HG03378 (cell line): ENCODE results near the gene HSPBP1.
"Not testable (repeated sequence)": the region's sequence is repeated elsewhere in the genome, so short reads cannot be mapped to it uniquely, and the experiment has no call there.

Experiments
- ATAC-seq: cut with Tn5 transposase; IDR thresholded peaks from one replicate; pipeline ENCODE4 v1.9.1; 2021; ENCODE audit warnings: mild to moderate bottlenecking, moderate library complexity; ENCODE audit not compliant: unreplicated experiment

HSPBP1 gene, protein sequence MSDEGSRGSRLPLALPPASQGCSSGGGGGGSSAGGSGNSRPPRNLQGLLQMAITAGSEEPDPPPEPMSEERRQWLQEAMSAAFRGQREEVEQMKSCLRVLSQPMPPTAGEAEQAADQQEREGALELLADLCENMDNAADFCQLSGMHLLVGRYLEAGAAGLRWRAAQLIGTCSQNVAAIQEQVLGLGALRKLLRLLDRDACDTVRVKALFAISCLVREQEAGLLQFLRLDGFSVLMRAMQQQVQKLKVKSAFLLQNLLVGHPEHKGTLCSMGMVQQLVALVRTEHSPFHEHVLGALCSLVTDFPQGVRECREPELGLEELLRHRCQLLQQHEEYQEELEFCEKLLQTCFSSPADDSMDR

DNA sequence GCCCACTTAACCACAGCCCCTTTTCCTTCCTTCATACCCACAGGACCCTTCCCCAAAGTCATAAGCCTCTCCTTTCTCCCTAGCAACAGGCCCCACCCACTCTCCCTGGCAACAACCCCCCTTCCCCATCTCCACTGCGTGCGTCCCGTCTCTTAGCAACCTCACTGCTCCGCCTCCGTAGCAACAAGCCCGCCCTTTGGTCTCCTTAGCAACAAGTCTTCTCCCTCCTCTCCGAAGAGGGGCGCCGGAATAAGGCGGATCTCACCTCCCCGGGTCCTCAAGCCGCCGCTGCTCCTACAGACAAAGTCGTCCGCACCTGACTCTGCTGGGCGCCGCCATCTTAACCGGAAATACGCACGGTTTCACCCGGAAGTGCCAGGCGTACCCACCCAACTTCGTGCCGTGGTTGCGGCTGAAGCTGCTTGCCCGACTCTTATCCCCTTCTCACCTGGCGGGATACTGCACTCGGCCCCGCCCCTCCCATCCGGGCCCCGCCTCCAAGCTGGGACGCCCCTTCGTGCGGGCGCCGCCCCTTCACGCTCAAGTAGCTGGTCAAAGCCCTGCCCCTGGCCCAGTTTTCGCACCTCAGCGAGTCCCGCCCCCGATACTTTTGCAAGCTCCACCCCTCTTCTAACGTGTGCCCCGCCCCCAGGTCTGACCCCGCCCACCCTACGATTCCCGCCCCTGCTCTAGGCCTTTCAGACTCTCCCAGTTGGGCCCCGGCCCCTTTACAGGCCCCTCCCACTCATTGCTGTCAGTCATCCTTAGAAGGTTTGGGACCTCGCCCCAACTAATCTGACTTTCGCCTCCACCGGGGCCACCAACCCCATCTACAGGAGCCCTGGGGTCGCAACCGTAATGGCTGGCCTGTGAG, at the start of gene HSPBP1:
Gene HSPBP1 (minus strand): TSS at position 341 of the 874 bp plus-strand sequence. CDS start 502 bp downstream, outside the sequence.
- ATAC-seq = peak; percentile 63

DNA sequence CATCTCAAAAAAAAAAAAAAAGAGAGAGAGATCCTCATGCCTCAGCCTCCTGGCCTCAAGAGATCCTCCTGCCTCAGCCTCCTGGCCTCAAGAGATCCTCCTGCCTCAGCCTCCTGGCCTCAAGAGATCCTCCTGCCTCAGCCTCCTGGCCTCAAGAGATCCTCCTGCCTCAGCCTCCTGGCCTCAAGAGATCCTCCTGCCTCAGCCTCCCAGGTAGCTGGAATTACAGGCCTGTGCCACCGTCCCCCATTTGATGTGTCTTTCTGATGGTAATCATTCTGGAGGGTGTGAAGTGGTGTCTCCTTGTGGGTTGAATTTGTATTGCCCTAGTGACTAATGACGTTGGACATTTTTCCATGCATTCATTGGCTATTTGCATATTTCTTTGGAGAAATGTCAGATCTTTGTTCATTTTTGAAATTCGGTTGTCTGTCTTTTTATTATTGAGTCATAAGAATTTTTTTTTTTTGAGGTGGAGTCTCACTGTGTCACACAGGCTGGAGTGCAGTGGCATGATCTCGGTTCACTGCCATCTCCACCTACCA, 48.9 kb upstream of the HSPBP1 start:
- ATAC-seq = not testable (repeated sequence)

DNA sequence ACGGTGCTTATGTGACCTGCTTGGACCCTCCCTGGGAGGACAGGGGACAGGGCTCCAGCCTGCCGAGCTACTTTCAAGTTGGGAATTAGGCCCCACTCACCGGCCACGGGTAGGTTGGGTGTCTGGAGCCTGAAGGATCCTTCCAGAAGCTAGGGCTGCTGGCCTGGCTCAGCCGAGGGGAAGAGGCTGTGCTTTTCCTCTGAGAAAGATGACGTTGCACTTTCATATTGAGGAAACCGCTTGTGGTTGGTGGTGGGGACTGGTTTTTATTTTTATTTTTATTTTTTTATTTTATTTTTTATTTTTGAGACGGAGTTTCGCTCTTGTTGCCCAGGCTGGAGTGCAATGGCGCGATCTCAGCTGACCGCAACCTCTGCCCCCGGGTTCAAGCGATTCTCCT, 45.3 kb upstream of the HSPBP1 start, which contains the start of gene TMEM150B:
Gene TMEM150B (minus strand): TSS at position 170 of the 400 bp plus-strand sequence. CDS start 4,305 bp downstream, outside the sequence.
- no peak for ATAC-seq

DNA sequence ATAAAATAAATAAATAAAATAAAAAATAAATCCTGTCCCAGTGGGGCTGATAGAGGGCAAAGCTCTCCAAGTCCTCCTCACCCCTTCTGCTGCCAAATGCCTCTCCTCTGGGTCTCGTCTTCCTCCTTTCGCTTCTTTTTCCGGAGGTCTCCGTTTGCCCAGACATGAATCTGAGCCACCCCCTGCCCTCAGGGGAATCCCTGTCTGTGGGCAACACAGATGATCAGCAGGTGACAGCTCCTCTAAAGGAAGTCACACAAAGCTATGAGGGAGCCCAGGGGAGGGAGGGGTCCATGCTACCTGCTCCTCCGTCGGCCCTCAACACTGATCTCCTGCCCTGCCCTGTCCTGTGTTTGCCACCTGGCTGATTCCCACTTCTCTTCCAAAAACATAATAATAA, 44.8 kb upstream of the HSPBP1 start:
- no peak for ATAC-seq

DNA sequence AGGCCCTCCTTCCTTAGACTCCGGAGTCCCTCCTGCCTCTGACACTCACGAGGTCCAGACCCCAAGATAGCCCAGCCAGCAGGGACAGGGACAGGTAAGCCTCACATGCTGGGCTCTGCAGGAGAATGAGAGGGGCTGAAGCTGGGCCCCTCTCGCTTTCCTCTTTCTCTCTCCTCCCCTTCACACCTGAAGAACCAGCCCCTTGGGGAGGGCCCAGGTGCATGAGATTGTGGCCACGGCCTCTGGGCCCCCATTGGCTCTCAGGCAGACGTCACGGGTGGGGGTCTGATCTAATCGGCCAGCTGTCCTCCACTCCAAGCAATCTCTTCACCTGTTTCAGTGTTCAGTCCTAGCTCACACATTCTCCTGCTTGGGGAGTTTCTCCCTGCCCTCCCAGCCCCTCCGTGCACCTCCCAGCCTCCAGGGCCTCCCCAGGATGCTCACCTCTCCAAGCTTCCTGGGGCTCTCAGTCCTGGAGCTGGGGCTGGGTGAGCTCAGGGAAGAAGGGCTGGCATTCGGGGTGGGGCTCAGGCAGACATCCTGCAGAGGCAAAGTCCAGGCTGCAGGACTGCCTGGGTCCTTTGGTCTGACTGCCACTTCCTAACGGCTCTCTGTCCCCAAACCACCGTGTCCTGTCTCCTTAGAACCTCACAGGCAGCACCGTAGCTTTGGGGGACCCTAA, 42.4 kb upstream of the HSPBP1 start:
- no peak for ATAC-seq

DNA sequence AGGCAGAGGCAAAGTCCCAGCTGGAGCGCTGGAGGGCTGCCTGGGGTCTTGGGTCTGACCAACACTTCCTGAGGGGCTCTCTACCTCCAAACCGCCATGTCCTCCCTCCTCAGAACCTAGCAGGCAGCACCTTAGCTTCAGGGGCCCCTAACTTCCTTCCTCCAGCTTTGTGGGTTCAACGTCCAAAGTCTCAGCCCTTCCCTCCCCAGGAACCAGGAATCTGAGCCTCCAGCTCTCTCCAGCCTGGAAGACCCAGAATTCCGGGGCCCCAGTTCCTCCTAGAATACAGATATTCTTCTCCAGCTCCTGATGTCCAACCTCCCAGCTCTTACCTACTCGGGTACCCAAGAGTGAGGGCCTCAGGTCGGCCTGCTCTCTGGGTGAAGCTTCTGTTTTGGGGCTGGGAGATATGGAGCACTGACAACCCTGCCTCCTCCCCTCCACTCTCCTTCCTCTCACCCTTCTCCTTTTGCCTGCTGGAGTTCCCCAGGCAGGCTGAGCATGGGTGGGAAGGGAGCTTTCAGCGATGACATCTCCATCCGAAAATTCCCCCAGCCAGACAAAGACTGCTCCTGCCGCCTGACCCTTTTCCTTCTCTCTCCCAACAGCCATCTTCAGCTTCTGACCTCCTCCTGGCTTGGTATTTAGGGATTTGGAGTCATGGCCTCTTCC, 41.7 kb upstream of the HSPBP1 start:
- no peak for ATAC-seq

DNA sequence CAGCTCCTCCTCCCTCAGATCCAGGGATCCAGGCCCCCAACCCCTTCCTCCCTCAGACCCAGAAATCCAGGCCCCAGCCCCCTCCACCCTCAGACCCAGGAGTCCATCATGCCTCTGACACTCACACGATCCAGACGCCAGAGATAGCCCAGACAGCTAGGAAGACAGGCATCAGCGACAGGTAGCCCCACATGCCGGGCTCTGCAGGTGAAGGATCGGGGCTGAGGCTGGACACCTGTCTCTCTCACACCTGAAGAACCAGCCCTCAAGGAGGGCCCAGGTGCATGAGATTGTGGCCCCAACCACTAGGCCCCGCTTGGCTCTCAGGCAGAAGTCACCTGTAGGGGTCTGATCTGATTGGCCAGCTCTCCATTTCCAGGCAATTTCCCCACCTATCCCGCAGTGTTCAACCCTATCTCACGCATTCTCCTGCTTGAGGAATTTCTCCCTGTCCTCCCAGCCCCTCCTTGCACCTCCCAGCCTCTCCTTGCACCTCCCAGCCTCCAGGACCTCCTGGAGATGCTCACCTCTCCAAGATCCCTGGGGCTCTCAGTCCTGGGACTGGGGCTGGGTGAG, 41.0 kb upstream of the HSPBP1 start:
- ATAC-seq = no peak

DNA sequence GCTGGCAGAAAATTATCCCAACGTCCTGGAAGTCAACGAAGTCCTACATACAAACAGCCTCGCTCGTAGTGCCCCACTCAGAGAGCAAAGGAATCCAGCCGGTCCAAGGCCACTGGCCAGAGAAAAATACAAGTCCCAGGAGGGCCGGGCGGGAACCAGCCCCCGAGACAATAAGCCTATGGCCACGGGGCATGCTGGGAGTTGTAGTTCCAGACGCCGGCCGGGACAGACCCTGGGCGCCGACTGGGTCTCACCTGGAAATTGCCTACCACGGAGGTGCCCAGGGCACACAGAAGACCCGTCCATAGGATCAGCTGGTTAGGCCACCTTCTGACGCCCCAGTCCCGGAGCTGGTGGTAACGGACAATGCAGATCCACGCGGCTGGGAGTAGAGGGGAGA, 39.9 kb upstream of the HSPBP1 start:
- ATAC-seq = no peak

DNA sequence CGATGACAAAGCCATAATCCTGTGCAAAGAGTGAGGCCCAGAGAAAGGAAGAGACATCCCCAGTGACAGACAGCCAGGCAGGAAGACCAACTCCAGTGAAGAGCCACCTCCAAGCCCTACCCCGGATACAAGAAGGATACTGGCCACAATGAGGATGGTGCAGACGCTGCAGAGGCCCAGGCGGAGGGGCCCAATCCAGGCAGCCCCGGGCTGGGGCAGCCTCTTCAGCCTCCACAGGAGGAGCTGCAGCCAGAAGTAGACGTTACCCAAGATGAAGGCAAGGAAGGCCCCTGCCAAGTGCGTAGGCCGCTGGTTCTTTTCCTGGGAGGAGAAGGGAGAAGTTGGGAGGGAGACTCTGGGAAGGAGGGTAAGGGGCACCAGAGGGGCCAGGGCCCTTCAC, 36.7 kb upstream of the HSPBP1 start:
- ATAC-seq = no peak

DNA sequence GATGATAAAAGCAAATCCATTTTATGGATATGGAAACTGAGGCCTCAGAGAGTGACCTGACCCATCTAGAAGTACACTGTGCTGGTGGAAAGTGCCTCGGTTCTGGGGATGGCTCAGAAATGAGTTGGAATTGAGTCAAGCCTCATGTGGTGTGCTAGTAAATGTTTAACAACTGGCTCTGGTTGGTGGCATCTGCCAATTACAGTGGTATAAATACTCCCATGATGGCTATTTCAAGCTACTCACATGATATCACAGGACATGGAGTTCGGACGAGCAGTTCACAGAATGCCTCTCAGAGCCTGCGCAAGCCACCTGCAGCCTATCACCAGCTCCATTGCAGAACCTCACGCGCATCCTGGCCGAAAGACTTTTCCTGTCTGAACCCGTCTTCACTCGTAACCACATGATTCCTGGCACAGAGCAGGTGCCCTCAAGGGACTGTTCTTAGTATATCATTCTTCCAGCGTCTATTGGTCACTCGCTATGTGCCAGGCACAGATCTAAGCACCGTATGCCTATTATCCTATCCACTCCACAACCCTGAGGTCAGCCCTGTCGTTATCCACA, 36.1 kb upstream of the HSPBP1 start:
- no peak for ATAC-seq

DNA sequence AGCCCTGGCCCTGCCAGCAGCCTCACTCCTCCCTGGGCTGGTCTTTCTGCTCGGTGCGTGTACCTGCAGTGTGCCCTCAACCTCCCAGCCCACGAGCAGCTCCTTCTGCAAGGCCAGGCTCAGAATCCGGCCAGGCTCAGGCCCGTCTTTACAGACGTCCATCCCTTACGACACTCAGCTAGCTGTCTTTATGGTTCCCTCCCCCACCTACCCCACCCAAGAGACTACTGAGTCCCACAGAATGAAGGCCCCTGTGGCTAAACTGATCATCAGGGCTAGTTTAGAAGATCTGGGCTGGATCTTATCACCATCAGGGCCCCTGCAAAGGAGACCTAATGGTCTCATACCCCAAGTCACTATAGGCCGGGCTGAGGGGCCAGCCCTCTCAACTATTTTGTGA, 34.5 kb upstream of the HSPBP1 start:
- ATAC-seq = no peak

DNA sequence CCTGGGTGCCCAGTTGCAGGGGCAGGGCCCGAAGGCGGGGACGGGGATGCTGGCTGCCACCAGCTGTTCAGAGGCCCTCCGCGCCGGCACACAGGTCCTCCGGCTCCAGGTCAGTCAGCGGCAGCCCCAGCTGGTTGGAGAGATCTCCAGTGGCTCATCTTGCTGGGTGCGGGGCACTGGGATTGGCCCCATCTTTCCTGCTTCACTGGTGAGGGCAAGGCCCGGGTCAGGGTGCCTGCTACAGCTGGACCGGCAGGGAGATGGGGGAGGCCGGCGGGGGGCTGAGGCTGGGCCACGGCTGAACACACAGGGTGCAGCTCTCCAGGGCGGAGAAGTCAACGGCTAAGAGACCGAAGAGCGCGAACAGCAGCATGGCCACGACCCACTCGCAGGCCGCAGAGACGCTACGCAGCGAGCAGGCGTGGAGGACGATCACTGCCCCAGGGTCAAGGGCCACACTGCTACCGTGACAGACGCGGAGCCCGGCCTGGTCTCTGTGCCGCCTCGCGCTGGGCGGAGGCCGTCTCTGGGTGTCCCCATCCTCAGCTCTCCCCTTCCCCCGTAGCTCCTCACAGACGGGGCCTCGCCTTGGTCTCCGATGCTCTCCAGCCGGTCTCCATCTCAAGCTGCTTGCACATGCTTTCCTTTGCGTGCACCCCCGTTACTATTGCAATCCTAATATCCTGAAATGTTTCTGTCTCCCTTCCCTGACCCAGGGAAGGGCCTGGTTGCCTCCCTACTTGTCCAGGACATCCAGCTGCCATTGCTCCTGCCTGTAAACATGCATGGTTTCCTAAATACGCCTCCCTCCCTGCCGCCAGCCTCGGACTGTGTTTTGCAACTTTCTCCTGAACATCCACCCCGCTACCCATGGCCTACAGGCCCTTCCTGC, 33.0 kb upstream of the HSPBP1 start:
- ATAC-seq = no peak

DNA sequence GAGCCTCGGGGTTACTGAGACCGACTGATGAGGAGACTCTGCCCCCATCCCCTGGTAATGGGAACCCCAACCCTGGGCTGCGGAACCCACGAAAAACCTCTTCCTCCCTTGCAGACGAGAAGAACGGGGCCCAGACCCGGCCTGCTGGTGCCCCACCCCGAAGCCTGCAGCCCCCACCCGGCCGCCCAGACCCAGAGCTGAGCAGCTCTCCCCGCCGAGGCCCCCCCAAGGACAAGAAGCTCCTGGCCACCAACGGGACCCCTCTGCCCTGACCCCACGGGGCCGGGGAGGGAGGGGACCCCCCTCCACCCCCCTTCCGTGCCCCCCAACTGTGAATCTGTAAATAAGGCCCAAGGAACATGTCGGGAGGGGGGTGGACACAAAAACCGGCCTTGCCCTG, 31.9 kb upstream of the HSPBP1 start:
- no peak for ATAC-seq

DNA sequence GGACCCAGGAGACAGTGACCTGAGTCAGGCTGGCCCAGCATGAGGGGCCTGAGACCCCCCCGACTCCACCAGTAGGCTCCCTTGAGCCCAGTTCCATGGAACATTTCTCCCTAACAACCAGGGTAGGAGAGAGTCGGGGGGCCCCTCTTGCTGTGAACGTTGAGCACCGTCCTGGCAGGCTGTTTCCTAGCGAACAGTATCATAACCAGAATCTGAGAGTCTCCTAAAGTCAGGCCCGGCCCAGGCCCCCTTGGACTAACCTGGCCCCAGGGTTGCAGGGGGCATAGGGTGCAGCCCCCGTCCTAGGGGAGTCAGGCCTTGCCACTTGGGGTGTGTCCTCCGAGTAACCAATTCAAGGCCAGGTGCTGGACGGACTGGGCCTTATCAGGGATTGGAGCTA, 31.5 kb upstream of the HSPBP1 start:
- ATAC-seq = no peak

DNA sequence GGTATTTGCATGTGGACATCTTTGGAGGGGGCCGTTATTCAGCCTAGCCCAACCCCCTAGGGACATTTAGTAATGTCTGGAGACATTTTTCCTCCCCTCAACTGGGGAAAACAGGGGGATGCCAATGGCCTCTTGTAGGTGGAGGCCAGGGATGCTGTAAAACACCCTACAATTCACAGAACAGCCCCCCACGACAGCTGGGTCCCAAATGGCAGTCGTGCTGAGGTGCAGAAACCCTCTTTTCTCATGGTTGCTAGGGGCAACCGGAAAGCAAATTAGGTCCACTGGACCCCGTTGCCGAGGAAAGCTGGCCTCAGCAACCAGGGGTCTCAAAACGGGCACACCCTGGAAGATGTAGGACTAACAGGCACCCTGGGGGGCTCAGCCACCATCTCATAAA, 30.6 kb upstream of the HSPBP1 start:
- ATAC-seq = no peak

DNA sequence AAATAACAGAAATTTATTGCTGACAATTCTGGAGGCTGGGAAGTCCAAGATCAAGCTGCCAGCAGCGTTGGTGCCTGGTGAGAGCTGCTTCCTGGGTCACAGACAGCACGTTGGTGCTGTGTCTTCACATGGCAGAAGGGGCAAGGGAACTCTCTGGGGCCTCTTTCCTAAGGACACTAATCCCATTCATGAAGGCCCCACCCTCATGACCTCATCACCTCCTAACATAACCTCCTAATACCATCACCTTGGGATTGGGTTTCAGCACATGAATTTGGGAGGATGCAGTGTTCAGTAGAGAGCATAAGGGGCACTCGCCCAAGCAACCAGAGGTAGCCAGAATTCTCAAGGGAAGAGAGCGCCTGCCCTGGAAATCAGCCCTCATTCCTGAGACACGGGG, 29.5 kb upstream of the HSPBP1 start:
- no peak for ATAC-seq

DNA sequence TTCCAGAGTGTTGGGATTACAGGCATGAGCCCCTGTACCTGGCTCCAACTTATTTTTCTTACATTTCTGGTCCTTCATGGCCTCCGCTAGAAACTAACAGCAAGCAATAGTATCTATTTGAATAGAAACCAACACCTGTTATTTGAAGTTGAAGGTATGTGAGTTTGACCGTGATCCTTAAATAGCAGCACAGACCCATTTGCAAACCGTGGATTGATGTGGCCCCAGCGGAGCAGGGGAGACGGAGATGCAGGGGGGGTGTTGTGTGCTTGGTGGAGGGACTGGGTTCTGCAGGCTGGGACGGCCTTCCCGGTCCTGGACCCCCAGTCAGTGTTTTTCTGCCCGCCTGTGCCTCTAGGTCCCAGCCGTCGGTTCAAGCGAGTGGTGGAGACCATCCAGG, 28.4 kb upstream of the HSPBP1 start:
- ATAC-seq = no peak

DNA sequence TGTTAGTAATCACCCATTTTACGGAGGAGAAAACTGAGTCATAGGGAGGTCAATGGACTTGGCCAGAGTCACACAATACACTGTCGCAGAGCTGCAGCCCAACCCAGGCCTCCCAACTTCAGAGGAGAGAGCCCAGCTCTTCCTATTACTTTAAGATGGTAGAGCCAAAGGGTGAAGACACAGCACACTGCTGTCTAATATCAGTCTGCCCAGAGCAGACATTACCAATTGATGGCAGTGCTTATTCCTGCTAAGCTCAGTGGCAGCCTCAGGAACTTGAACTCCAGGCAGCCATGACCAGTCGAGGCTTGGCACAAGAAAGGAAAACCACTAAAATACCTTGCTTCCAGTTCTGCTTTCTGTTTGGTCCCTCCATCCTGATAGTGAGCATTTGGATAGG, 26.8 kb upstream of the HSPBP1 start:
- ATAC-seq = no peak

DNA sequence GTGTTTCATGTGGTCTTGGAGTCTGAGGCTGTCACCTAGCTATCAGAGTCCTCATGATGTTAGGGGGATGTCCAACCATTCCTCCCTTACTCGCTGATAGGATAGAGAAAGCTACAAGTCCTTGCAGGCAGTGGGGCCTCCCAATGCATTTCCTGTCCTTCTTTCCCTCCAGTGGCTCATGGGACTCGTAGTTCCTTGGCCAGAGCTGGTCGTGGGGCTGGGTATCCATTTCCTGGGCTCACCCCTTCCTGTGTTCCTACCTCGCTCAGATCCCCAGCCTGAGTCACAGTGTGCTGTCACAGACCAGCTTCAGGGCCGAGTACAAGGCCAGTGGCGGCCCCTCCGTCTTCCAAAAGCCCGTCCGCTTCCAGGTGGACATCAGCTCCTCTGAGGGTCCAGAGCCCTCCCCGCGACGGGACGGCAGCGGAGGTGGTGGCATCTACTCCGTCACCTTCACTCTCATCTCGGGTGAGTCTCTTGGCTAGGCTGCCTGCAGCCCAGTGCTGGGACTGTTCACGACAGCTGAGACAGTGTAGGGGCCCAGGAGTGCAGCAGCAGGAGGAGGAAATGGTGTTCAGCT, 26.2 kb upstream of the HSPBP1 start:
- no peak for ATAC-seq
